Spinal cord (tissue), 10 donors: ENCODE data around the gene UBE2J1. TPM values are rescaled to one million over a fixed set of nuclear protein-coding genes. Genes with fewer than 3 reads are reported as not detected.

ENCODE experiments used
- DNase-seq, 6 donors: peaks; one replicate each; pipeline versions ENCODE4 v3.0.0 to v3.0.0-alpha.2; 2013 to 2015; ENCODE audit warnings: low spot score in 6 of 6, low read depth in 4 of 6
- H3K27ac ChIP-seq: one replicate; pipeline ENCODE4 v1.5.1; 2013; ENCODE audit warnings: low read depth, low read length, control low read depth
- H3K27me3 ChIP-seq: one replicate; pipeline ENCODE4 v1.6.1; 2013; ENCODE audit warnings: low read length; ENCODE audit not compliant: control insufficient read depth, insufficient read depth
- H3K36me3 ChIP-seq: one replicate; pipeline ENCODE4 v1.6.1; 2013; ENCODE audit warnings: low read length; ENCODE audit not compliant: control insufficient read depth, insufficient read depth
- H3K4me1 ChIP-seq: one replicate; pipeline ENCODE4 v1.6.1; 2013; ENCODE audit warnings: low read length; ENCODE audit not compliant: control insufficient read depth, insufficient read depth
- H3K4me3 ChIP-seq: one replicate; pipeline ENCODE4 v1.5.1; 2013; ENCODE audit warnings: low read depth, low read length, control low read depth
- H3K9me3 ChIP-seq: one replicate; pipeline ENCODE4 v1.6.1; 2013; ENCODE audit warnings: low read length; ENCODE audit not compliant: control insufficient read depth, insufficient read depth
- WGBS: methylation state at CpG from one replicate; pipeline ENCODE4 v1.1.5; 2013; ENCODE audit warnings: missing lambda C conversion rate; ENCODE audit not compliant: insufficient coverage; 5-methylcytosine and 5-hydroxymethylcytosine counted together
- polyA plus RNA-seq, 2 donors: library from polyadenylated mRNA; unstranded; fragments of 120-200 nt; gene quantifications; one replicate each; pipeline ENCODE4 v1.2.1, GENCODE V29; 2013; ENCODE audit not compliant: insufficient read length in 2 of 2
- total RNA-seq, 2 donors: library from RNA; depleted of rRNA in 1 of 2; stranded (reverse); fragments of 120-200 nt in 1 of 2; fragments of >200 nt in 1 of 2; gene quantifications; one replicate each; pipeline versions ENCODE4 v1.2.3 to v1.2.4, GENCODE V29; 2013 to 2014
- donor health status: healthy.

The UBE2J1 gene
- total and polyA plus RNA-seq, 4 donors: 38.1 to 66.0 (median 50.5) TPM

- Histone ChIP-seq H3K9me3 (no peaks in the 10 kb centered on the region), H3K4me3 (no peak overlapping the region), H3K27ac (no peak overlapping the region), H3K4me1 (peaks cover 9% of the 10 kb centered on the region), H3K27me3 (no peaks in the 10 kb centered on the region), H3K36me3 (no peaks in the 10 kb centered on the region)
- no CpG with 5 or more reads among the region's 2 CpGs for whole genome bisulfite sequencing
- DNase-seq: no peak
These were observed 3.1 kb upstream of the UBE2J1 start for GRCh38 chr6:89355511-89356194.

GRCh38 chr6:89353702-89354392 lies 1.3 kb upstream of the UBE2J1 start:
- H3K4me3 ChIP-seq: no peak overlapping the region

DNA sequence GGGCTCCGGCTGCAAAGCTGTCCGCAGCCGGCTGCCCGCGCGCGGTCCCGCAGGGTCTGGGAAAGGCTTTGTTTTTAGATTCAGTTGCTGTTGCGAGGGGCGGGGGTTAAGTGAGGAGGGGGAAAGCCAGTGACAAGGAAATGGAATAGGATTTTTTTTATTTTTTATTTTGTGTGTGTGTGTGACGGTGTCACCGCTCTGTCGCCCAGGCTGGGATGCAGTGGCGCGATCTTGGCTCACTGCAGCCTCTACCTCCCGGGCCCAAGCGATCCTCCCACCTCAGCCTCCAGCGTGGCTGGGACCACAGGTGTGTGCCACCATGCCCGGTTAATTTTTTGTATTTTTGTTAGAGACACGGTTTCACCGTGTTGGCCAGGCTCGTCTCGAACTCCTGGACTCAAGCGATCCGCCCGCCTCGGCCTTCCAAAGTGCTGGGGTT lies 615 bp upstream of the UBE2J1 start:
- 46% methylated on average over 21 of the region's 27 CpGs for WGBS
- DNase-seq: no peak
- H3K27me3 ChIP-seq: no peaks in the 10 kb centered on the region
- peak overlapping the region; percentile 76 for H3K4me3 ChIP-seq
- peak overlapping the region; percentile 89 for H3K27ac ChIP-seq
- no peaks in the 10 kb centered on the region for H3K9me3 ChIP-seq
- H3K36me3 ChIP-seq: no peaks in the 10 kb centered on the region
- peaks cover 11% of the 10 kb centered on the region for H3K4me1 ChIP-seq

More at GRCh38 chr6:89353702-89354392, 1.3 kb upstream of the UBE2J1 start:
- Histone ChIP-seq H3K27ac (peak overlapping the region; percentile 89), H3K9me3 (no peaks in the 10 kb centered on the region), H3K4me1 (peaks cover 9% of the 10 kb centered on the region), H3K27me3 (no peaks in the 10 kb centered on the region), H3K36me3 (no peaks in the 10 kb centered on the region)
- DNase-seq: no peak
- 43% methylated on average over 1 of the region's 2 CpGs for WGBS

DNA sequence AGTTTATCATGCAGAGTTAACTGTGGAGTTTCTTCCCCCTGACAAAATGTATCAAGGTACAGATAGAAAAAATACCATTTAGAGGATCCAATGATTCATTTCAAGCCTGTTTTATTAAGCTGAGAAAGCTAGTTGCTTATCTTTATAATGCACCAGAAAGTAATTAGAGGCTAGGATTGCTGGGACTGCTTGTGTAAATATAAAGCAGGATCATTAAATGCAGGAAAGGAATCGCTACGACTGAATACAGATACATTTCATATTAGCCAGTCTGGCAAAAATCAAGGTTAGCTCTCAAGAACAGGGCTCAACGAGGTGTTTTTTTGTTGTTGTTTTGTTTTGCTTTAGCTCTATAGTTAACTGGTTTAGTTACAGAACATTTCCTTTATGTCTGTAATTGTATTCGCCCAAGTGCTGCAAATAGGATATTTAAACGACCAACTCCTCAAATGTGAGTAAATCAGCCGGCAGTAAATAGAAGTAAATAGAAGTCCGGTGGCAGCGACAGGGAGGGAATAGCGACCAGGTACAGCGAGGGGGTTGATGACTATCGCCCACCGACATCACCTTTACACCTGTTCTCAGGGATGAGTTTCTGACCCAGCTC lies 748 bp downstream of the UBE2J1 start:
- Histone ChIP-seq H3K36me3 (no peaks in the 10 kb centered on the region), H3K27ac (peak overlapping the region; percentile 89), H3K4me1 (peaks cover 16% of the 10 kb centered on the region), H3K27me3 (no peaks in the 10 kb centered on the region), H3K9me3 (no peaks in the 10 kb centered on the region), H3K4me3 (peak overlapping the region; percentile 76)
- 0% methylated on average over 4 of the region's 12 CpGs for WGBS
- DNase-seq: peak in 4 of 6 donors; percentile 13 to 78 (median 41)

GRCh38 chr6:89350281-89350966 lies 2.1 kb downstream of the UBE2J1 start:
- Histone ChIP-seq H3K4me3 (no peak overlapping the region), H3K36me3 (no peaks in the 10 kb centered on the region), H3K4me1 (peaks cover 19% of the 10 kb centered on the region), H3K9me3 (no peaks in the 10 kb centered on the region), H3K27ac (peak overlapping the region; percentile 89), H3K27me3 (no peaks in the 10 kb centered on the region)
- DNase-seq: no peak
- WGBS: 91% methylated on average over 3 of the region's 4 CpGs

DNA sequence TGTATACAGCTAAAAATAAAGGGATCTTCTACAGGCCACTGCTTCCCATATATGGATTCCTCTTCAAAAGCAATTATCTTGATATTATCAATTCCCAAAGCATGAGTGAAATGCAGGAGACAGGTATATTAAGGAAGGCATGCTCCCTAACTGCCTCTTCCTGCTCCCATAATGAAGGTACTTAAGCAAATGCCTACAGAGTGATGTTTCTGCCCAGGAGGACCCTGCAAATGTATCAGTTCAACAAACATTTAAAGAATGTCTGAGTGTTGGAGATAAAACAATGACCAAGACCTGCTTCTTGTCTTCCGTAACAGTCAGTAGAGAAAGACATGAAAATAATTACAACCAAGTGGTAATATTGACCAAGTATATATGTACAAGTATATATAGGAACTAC lies 4.2 kb downstream of the UBE2J1 start:
- Histone ChIP-seq H3K27ac (peak overlapping the region; percentile 12), H3K27me3 (no peaks in the 10 kb centered on the region), H3K4me1 (peaks cover 18% of the 10 kb centered on the region), H3K4me3 (no peak overlapping the region), H3K36me3 (no peaks in the 10 kb centered on the region), H3K9me3 (no peaks in the 10 kb centered on the region)
- no CpG with 5 or more reads among the region's 1 CpG for WGBS
- DNase-seq: peak in 1 of 6 donors; percentile 11

GRCh38 chr6:89347825-89348224 lies 4.7 kb downstream of the UBE2J1 start:
- DNase-seq: peak in 1 of 6 donors; percentile 28
- no peak overlapping the region for H3K4me3 ChIP-seq
- no peaks in the 10 kb centered on the region for H3K9me3 ChIP-seq
- 100% methylated on average over 1 of the region's 2 CpGs for WGBS
- peaks cover 14% of the 10 kb centered on the region for H3K4me1 ChIP-seq
- peak overlapping the region; percentile 12 for H3K27ac ChIP-seq
- no peaks in the 10 kb centered on the region for H3K27me3 ChIP-seq
- no peaks in the 10 kb centered on the region for H3K36me3 ChIP-seq

DNA sequence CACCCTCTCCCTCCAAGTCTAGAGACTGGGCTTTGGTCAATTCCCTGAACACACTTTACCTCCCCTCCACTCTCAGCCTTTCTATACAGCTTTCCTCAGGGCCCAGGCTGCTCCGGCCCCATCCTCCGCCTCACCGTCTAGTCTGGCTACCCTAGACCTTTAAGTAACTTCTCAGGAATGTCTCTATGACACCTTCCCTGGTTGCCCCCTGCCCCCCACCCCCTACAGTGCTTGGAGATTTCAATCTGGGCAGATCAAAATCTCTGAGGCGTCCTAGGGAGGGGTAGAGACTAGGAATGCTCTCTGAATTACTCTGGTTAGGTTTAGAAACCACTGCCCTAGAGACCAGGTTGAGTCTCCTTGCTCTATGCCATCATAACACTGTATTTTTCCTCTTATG lies 6.1 kb downstream of the UBE2J1 start:
- H3K9me3 ChIP-seq: no peaks in the 10 kb centered on the region
- WGBS: 80% methylated on average over 3 of the region's 4 CpGs
- DNase-seq: no peak
- H3K27ac ChIP-seq: no peak overlapping the region
- peaks cover 14% of the 10 kb centered on the region for H3K4me1 ChIP-seq
- no peaks in the 10 kb centered on the region for H3K27me3 ChIP-seq
- peaks cover 1% of the 10 kb centered on the region for H3K36me3 ChIP-seq
- no peak overlapping the region for H3K4me3 ChIP-seq

- Histone ChIP-seq H3K27ac (no peak overlapping the region), H3K9me3 (no peaks in the 10 kb centered on the region), H3K36me3 (peaks cover 22% of the 10 kb centered on the region), H3K4me1 (no peaks in the 10 kb centered on the region), H3K27me3 (no peaks in the 10 kb centered on the region), H3K4me3 (no peak overlapping the region)
- WGBS: 100% methylated on average over 2 of the region's 2 CpGs
- no peak for DNase-seq
These were observed 13.0 kb downstream of the UBE2J1 start for GRCh38 chr6:89339565-89339964.
